Muscle of leg (tissue), 11 donors: Measurements from ENCODE around the gene QRICH1. TPM values are rescaled to one million over a fixed set of nuclear protein-coding genes. Genes with fewer than 3 reads are reported as not detected.

ENCODE experiments used
- DNase-seq: peaks from one replicate; pipeline ENCODE4 v3.0.0; 2013
- H3K27ac ChIP-seq: one replicate; pipeline ENCODE4 v1.5.1; 2013; ENCODE audit warnings: mild to moderate bottlenecking, low read length, control low read depth
- H3K27me3 ChIP-seq: one replicate; pipeline ENCODE4 v1.6.1; 2013; ENCODE audit warnings: low read length; ENCODE audit not compliant: control insufficient read depth, insufficient read depth
- H3K36me3 ChIP-seq: one replicate; pipeline ENCODE4 v1.6.1; 2013; ENCODE audit warnings: low read length; ENCODE audit not compliant: control insufficient read depth, insufficient read depth
- H3K4me1 ChIP-seq: one replicate; pipeline ENCODE4 v1.6.1; 2013; ENCODE audit warnings: low read length; ENCODE audit not compliant: control insufficient read depth, insufficient read depth
- H3K4me3 ChIP-seq: one replicate; pipeline ENCODE4 v1.5.1; 2013; ENCODE audit warnings: low read length, control low read depth
- H3K9me3 ChIP-seq: replicated peaks from 2 replicates; pipeline ENCODE4 v1.6.1; 2013; ENCODE audit warnings: low read depth, low read length; ENCODE audit not compliant: control insufficient read depth
- WGBS: methylation state at CpG from one replicate; pipeline ENCODE4 v1.1.5; 2013; ENCODE audit warnings: missing lambda C conversion rate; ENCODE audit not compliant: insufficient coverage; 5-methylcytosine and 5-hydroxymethylcytosine counted together
- polyA plus RNA-seq, 8 donors: library from polyadenylated mRNA; unstranded; fragments of 120-200 nt; gene quantifications; one replicate each; pipeline versions ENCODE4 v1.2.1 to v1.2.3, GENCODE V29; 2013; ENCODE audit warnings: inconsistent platforms in 1 of 8, low replicate concordance in 1 of 8; ENCODE audit not compliant: insufficient read length in 8 of 8, insufficient read depth in 1 of 8
- total RNA-seq: library from RNA; stranded (reverse); fragments of 120-200 nt; gene quantifications from one replicate; pipeline ENCODE4 v1.2.4, GENCODE V29; 2013

Gene QRICH1
- total and polyA plus RNA-seq, 9 donors: 48.4 to 67.4 (median 56.9) TPM

DNA sequence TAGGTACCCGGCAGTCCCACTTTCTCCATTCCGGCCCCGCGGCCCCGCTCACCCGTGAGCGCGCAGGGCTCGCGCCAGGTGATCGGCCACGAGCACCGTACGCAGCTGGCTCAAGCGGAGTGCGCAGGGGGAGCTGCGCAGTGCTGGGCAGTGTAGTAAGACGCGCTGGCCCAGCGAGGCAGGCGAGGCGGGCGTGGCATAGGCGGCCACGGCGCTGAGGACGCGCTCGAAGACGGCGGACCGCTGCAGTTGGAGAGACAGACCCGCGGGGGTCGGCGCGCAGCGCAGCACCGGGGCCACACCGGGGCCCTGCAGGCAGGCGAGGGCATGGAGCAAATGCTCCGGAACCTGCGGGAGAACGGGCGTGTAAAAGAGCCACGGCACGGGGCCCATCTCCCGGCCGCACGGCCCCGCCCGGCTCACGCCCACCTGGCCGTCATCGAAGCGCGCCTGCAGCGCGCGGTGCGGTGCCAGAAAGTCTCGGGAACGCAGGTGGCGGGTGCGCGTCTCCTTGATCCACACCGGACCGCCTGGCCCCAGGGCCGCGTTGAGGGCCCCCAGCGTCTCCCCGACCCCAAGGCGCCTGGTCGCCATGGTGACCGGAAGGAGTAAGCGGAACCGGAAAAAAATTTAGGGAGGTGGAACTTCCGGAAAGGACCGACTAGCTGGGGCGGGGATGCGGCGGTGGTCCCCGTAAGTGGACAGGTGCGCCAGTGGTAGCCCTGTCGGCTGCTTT lies 75.7 kb downstream of the QRICH1 start, which contains the start of gene DALRD3:
TSS of gene DALRD3 (minus strand) at position 610 of the 736 bp plus-strand sequence. CDS start at position 594, 16 bp downstream.
- H3K4me1 ChIP-seq: peaks cover 47% of the 10 kb centered on the region
- H3K4me3 ChIP-seq: peak within 1 kb of the TSS; percentile 78
- peak; percentile 87 for DNase-seq
- H3K27me3 ChIP-seq: no peaks in the 10 kb centered on the region
- no peaks in the 10 kb centered on the region for H3K9me3 ChIP-seq
- H3K27ac ChIP-seq: peak within 1 kb of the TSS; percentile 75
- WGBS: under 1% methylated on average over 78 of the region's 85 CpGs
- peaks cover 41% of the 10 kb centered on the region for H3K36me3 ChIP-seq

DNA sequence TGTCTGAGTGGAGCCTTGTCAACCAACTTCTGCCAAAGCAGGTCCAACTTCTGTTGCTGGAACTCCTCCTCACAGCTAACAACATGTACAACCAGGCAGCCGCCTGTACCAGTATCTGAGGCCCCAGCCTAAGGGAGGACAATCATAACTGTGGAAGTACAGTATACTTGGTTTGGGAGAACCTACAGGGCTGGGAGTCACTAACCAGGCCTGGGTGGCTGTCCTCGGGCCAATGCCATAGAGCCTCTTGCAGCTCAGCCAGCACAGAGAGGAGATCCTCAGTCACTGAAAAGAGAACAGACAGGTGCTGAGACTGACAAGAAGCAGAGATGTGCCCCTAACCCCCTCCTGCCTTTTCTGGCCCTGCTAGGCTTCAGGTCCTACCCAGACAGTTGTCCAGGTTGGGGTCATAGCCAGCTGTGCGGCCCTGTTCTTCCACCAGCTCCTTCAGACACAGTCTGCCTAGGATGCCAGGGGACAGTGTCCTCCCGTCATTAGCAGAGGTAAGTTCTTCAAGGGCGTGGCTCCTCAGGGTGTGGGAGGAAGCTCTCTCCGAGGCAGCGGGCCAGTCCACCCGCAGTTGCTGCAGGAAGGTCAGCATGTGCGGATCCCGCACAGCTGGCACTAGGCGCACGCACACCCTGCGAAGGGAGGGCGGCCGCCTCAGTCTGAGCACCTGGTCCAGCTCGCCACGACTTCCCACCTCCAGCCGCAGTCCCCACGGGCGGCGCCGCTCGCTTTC lies 76.5 kb downstream of the QRICH1 start:
- H3K36me3 ChIP-seq: peaks cover 44% of the 10 kb centered on the region
- peak overlapping the region; percentile 78 for H3K4me3 ChIP-seq
- H3K27me3 ChIP-seq: no peaks in the 10 kb centered on the region
- peak; percentile 28 for DNase-seq
- no peaks in the 10 kb centered on the region for H3K9me3 ChIP-seq
- peaks cover 47% of the 10 kb centered on the region for H3K4me1 ChIP-seq
- H3K27ac ChIP-seq: no peak overlapping the region
- WGBS: 3% methylated on average over 17 of the region's 23 CpGs

- Histone ChIP-seq H3K27me3 (no peaks in the 10 kb centered on the region), H3K36me3 (peaks cover 49% of the 10 kb centered on the region), H3K4me3 (no peak overlapping the region), H3K9me3 (no peaks in the 10 kb centered on the region), H3K4me1 (peaks cover 51% of the 10 kb centered on the region), H3K27ac (no peak overlapping the region)
- 100% methylated on average over 3 of the region's 6 CpGs for WGBS
- peak; percentile 15 for DNase-seq
Measured at GRCh38 chr3:49016414-49017228, 77.2 kb downstream of the QRICH1 start.

GRCh38 chr3:49015765-49016164 lies 78.1 kb downstream of the QRICH1 start:
- H3K27me3 ChIP-seq: no peaks in the 10 kb centered on the region
- no peaks in the 10 kb centered on the region for H3K9me3 ChIP-seq
- peaks cover 52% of the 10 kb centered on the region for H3K36me3 ChIP-seq
- 83% methylated on average over 1 of the region's 6 CpGs for WGBS
- peaks cover 51% of the 10 kb centered on the region for H3K4me1 ChIP-seq
- no peak for DNase-seq
- H3K27ac ChIP-seq: no peak overlapping the region
- no peak overlapping the region for H3K4me3 ChIP-seq

GRCh38 chr3:49015072-49015471 lies 78.8 kb downstream of the QRICH1 start:
- DNase-seq: peak; percentile 7

DNA sequence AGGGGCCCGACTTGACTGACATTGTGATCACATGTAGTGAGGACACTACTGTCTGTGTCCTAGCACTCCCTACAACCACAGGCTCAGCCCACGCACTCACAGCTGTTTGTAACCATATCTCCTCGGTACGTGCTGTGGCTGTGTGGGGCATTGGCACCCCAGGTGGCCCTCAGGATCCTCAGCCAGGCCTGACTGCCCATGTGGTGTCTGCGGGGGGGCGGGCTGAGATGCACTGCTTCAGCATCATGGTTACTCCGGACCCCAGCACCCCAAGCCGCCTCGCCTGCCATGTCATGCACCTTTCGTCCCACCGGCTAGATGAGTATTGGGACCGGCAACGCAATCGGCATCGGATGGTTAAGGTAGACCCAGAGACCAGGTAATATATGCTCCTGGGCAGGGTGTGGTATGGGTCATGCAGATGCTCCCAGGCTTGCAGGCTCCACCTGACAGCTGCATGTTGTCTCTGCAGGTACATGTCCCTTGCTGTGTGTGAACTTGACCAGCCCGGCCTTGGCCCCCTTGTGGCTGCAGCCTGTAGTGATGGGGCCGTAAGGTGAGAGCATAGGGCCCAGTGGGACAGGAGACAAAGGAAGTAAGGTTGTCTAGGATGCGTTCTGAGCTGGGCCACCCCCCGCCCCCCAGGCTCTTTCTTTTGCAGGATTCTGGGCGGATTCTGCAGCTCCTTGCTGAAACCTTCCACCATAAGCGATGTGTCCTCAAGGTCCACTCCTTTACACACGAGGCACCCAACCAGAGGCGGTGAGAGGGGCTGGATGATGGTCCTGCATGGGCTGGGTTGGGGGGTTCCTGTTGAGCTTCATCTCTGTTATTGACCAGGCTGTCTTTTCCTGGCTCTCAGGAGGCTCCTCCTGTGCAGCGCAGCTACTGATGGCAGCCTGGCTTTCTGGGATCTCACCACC lies 79.9 kb downstream of the QRICH1 start:
- peaks cover 37% of the 10 kb centered on the region for H3K4me1 ChIP-seq
- no peaks in the 10 kb centered on the region for H3K27me3 ChIP-seq
- DNase-seq: peak; percentile 27
- no peaks in the 10 kb centered on the region for H3K9me3 ChIP-seq
- H3K4me3 ChIP-seq: no peak overlapping the region
- H3K36me3 ChIP-seq: peaks cover 52% of the 10 kb centered on the region
- WGBS: 83% methylated on average over 19 of the region's 24 CpGs
- no peak overlapping the region for H3K27ac ChIP-seq

More at GRCh38 chr3:49015072-49015471, 78.8 kb downstream of the QRICH1 start:
- H3K27me3 ChIP-seq: no peaks in the 10 kb centered on the region
- H3K4me3 ChIP-seq: no peak overlapping the region
- H3K27ac ChIP-seq: no peak overlapping the region
- WGBS: 88% methylated on average over 5 of the region's 8 CpGs
- peaks cover 52% of the 10 kb centered on the region for H3K36me3 ChIP-seq
- peaks cover 44% of the 10 kb centered on the region for H3K4me1 ChIP-seq
- H3K9me3 ChIP-seq: no peaks in the 10 kb centered on the region

GRCh38 chr3:49013113-49013737 lies 80.6 kb downstream of the QRICH1 start:
- H3K36me3 ChIP-seq: peaks cover 52% of the 10 kb centered on the region
- H3K27me3 ChIP-seq: no peaks in the 10 kb centered on the region
- H3K4me1 ChIP-seq: peaks cover 39% of the 10 kb centered on the region
- no peak overlapping the region for H3K4me3 ChIP-seq
- H3K27ac ChIP-seq: peak overlapping the region; percentile 40
- peak; percentile 10 for DNase-seq
- no peaks in the 10 kb centered on the region for H3K9me3 ChIP-seq
- WGBS: 84% methylated on average over 18 of the region's 19 CpGs

DNA sequence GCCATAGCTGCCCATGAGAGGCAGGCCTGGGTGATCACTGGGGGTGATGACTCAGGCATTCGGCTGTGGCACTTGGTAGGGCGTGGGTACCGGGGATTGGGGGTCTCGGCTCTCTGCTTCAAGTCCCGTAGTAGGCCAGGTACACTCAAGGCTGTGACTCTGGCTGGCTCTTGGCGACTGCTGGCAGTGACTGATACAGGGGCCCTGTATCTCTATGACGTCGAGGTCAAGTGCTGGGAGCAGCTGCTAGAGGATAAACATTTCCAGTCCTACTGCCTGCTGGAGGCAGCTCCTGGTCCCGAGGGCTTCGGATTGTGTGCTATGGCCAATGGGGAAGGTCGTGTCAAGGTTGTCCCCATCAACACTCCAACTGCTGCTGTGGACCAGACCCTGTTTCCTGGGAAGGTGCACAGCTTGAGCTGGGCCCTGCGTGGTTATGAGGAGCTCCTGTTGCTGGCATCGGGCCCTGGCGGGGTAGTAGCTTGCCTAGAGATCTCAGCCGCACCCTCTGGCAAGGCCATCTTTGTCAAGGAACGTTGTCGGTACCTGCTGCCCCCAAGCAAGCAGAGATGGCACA lies 81.3 kb downstream of the QRICH1 start:
- Histone ChIP-seq H3K27me3 (no peaks in the 10 kb centered on the region), H3K27ac (peak overlapping the region; percentile 74), H3K9me3 (no peaks in the 10 kb centered on the region), H3K36me3 (peaks cover 52% of the 10 kb centered on the region), H3K4me3 (no peak overlapping the region), H3K4me1 (peaks cover 40% of the 10 kb centered on the region)
- peak; percentile 26 for DNase-seq
- 81% methylated on average over 15 of the region's 17 CpGs for WGBS

DNA sequence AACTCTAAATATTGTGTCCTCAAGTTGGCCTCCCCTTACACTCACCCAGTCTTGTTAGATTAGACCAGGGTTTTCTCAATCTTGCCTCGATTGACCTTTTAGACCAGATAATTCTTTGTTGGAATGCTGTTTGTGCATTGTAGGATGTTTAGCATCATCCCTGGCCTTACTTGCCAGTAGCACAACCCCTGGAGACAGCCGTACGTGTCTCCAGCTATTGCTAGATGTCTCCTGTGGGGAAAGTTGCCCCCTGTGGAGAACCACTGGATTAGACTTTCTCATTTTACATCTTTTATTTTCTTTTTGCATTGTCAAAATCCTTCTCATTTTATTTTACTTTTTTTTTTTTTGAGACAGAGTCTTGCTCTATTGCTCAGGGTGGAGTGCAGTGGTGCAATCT lies 84.5 kb downstream of the QRICH1 start:
- no peak overlapping the region for H3K4me3 ChIP-seq
- H3K27ac ChIP-seq: no peak overlapping the region
- DNase-seq: no peak
- H3K9me3 ChIP-seq: no peaks in the 10 kb centered on the region
- H3K36me3 ChIP-seq: peaks cover 28% of the 10 kb centered on the region
- no CpG with 5 or more reads among the region's 3 CpGs for WGBS
- H3K27me3 ChIP-seq: no peaks in the 10 kb centered on the region
- peaks cover 44% of the 10 kb centered on the region for H3K4me1 ChIP-seq
